HepG2 (cell line): Measurements from ENCODE around the gene SRF. TPM values are rescaled to one million over a fixed set of nuclear protein-coding genes. Genes with fewer than 3 reads are reported as not detected.

Experiments used
- ATAC-seq: fragments of 200-7000 bp; cut with Tn5 transposase; 3 replicates; pipeline ENCODE4 v1.9.1; 2020; ENCODE audit warnings: mild to moderate bottlenecking, moderate library complexity
- BruUV-seq: library from RNA; stranded (reverse); fragments of 400-500 nt; replicated peaks from 2 replicates; lab custom pipeline; 2021; lab: Mats Ljungman, UMichigan
- CTCF ChIA-PET: fragments of 300-600 bp; formaldehyde crosslinking; extraction: SDS; loops from one replicate; lab custom pipeline; 2021; ENCODE audit warnings: low total read pairs, inconsistent platforms, low intra/inter-chr PET ratio; lab: Yijun Ruan, JAX
- POLR2A ChIA-PET: fragments of 350-600 bp; sonication (Branson Sonifier 250); formaldehyde crosslinking; loops from one replicate; lab custom pipeline; 2020; ENCODE audit warnings: antibody characterized with exemption, inconsistent platforms; lab: Yijun Ruan, JAX
- DNase-seq: peaks from one replicate; pipeline ENCODE4 v3.0.0-alpha.2; 2015; ENCODE audit warnings: low spot score
- FAIRE-seq: peaks from 3 replicates; lab custom pipeline; 2011; peaks lifted over from hg19 to GRCh38; lab: Jason Lieb, UNC
- H2AFZ ChIP-seq: one replicate; pipeline ENCODE4 v1.6.1; 2011; ENCODE audit warnings: low read length, inconsistent platforms
- H3K27ac ChIP-seq: fragments of 300-600 bp; 3 replicates; pipeline ENCODE4 v1.8.0; 2011; ENCODE audit warnings: mixed run types, mild to moderate bottlenecking, mixed read lengths, low read length, inconsistent platforms; ENCODE audit not compliant: insufficient read depth; ENCODE audit errors: extremely low read length
- H3K27me3 ChIP-seq, 2 experiments: fragments of 200-600 bp in 1 of 2; 2 replicates in 1 of 2; 3 replicates in 1 of 2; pipeline versions ENCODE4 v1.6.0 to v1.8.0; 2011; ENCODE audit warnings: low read length in 2 of 2, mild to moderate bottlenecking in 2 of 2, moderate library complexity in 2 of 2, inconsistent platforms in 1 of 2; ENCODE audit not compliant: insufficient read depth in 2 of 2, control insufficient read depth in 1 of 2
- H3K36me3 ChIP-seq, 2 experiments: fragments of 200-600 bp in 1 of 2; replicated peaks in 1 of 2; 2 replicates in 1 of 2; 3 replicates in 1 of 2; pipeline versions ENCODE4 v1.5.1 to v1.8.0; 2011; ENCODE audit warnings: low read length in 2 of 2, inconsistent platforms in 1 of 2; ENCODE audit not compliant: insufficient read depth in 2 of 2, control insufficient read depth in 1 of 2
- H3K4me1 ChIP-seq: 2 replicates; pipeline ENCODE4 v1.5.1; 2012; ENCODE audit warnings: low read length, inconsistent platforms; ENCODE audit not compliant: insufficient read depth
- H3K4me2 ChIP-seq: 2 replicates; pipeline ENCODE4 v1.6.0; 2011; ENCODE audit warnings: low read depth, low read length, inconsistent platforms
- H3K4me3 ChIP-seq, 3 experiments: fragments of 200-600 bp in 1 of 3; sonication (generic), shearing (Covaris generic) in 1 of 3; replicated peaks in 1 of 3; 2 replicates each; pipeline ENCODE4 v1.5.1; 2011 to 2016; ENCODE audit warnings: low read length in 3 of 3, inconsistent platforms in 2 of 3, low read depth in 2 of 3, mild to moderate bottlenecking in 2 of 3, control low read depth in 1 of 3, mixed read lengths in 1 of 3; ENCODE audit not compliant: insufficient read depth in 1 of 3
- H3K79me2 ChIP-seq: one replicate; pipeline ENCODE4 v1.6.1; 2011; ENCODE audit warnings: low read length, inconsistent platforms; ENCODE audit not compliant: insufficient read depth
- H3K9ac ChIP-seq: 2 replicates; pipeline ENCODE4 v1.6.0; 2011; ENCODE audit warnings: mild to moderate bottlenecking, low read depth, low read length, inconsistent platforms; ENCODE audit not compliant: insufficient read depth
- H3K9me3 ChIP-seq: 2 replicates; pipeline ENCODE4 v1.5.1; 2012; ENCODE audit warnings: mild to moderate bottlenecking, low read length
- H4K20me1 ChIP-seq: 2 replicates; pipeline ENCODE4 v1.6.0; 2011; ENCODE audit warnings: inconsistent platforms, mild to moderate bottlenecking, low read length, moderate library complexity; ENCODE audit not compliant: insufficient read depth
- ADNP ChIP-seq: sonication (generic); formaldehyde crosslinking; IDR thresholded peaks from 2 replicates; pipeline ENCODE4 v1.4.0; 2020; ENCODE audit warnings: missing genetic modification reagents
- AGO2 ChIP-seq: fragments of 200-400 bp; formaldehyde crosslinking; optimal IDR thresholded peaks from 2 replicates; pipeline ENCODE3; 2017; ENCODE audit warnings: mild to moderate bottlenecking, low read depth, low read length, moderate library complexity
- CEBPB ChIP-seq: IDR thresholded peaks from 2 replicates; pipeline ENCODE4 v1.6.1; 2011; ENCODE audit warnings: low read depth, low read length, improper control_type of control experiment, borderline replicate concordance
- CREB1 ChIP-seq, 2 experiments: fragments of 450-650 bp in 1 of 2; IDR thresholded peaks; 2 replicates each; pipeline ENCODE4 v1.6.1; 2016 to 2017; ENCODE audit warnings: control low read depth in 1 of 2, mild to moderate bottlenecking in 1 of 2, missing compliant biosample characterization in 1 of 2, missing genetic modification characterization in 1 of 2
- HNRNPH1 ChIP-seq: fragments of 200-400 bp; formaldehyde crosslinking; optimal IDR thresholded peaks from 2 replicates; pipeline ENCODE3; 2017; ENCODE audit warnings: mild to moderate bottlenecking, low read depth, low read length
- RBFOX2 ChIP-seq: fragments of 200-400 bp; formaldehyde crosslinking; IDR thresholded peaks from 2 replicates; pipeline ENCODE4 v1.6.1; 2017; ENCODE audit warnings: low read depth, mild to moderate bottlenecking, low read length
- RXRB ChIP-seq: IDR thresholded peaks from 2 replicates; pipeline ENCODE4 v1.6.1; 2016; ENCODE audit warnings: borderline replicate concordance, missing genetic modification reagents, missing compliant biosample characterization
- SRSF9 ChIP-seq: fragments of 200-400 bp; formaldehyde crosslinking; IDR thresholded peaks from 2 replicates; pipeline ENCODE4 v1.6.1; 2018; ENCODE audit warnings: borderline replicate concordance, mild to moderate bottlenecking, low read depth, low read length; ENCODE audit not compliant: insufficient read depth, poor library complexity, severe bottlenecking
- ZFP36 ChIP-seq: fragments of 150-350 bp; IDR thresholded peaks from 2 replicates; pipeline ENCODE4 v1.6.1; 2018; ENCODE audit warnings: borderline replicate concordance, low read length, low read depth; ENCODE audit not compliant: partially characterized antibody
- ZNF17 ChIP-seq: sonication (generic); formaldehyde crosslinking; IDR thresholded peaks from 2 replicates; pipeline ENCODE4 v1.5.0; 2020; ENCODE audit warnings: mild to moderate bottlenecking, missing genetic modification reagents
- ZNF335 ChIP-seq: sonication (generic); formaldehyde crosslinking; IDR thresholded peaks from 2 replicates; pipeline ENCODE4 v1.4.0; 2020; ENCODE audit warnings: missing genetic modification reagents
- ZNF703 ChIP-seq: sonication (generic); formaldehyde crosslinking; IDR thresholded peaks from 2 replicates; pipeline ENCODE4 v1.5.1; 2020; ENCODE audit warnings: missing genetic modification reagents, mild to moderate bottlenecking, moderate library complexity, borderline replicate concordance
- ZSCAN21 ChIP-seq: sonication (generic); formaldehyde crosslinking; IDR thresholded peaks from 2 replicates; pipeline ENCODE4 v1.8.0; 2022; ENCODE audit warnings: mild to moderate bottlenecking, missing genetic modification reagents, moderate library complexity, borderline replicate concordance
- ZSCAN29 ChIP-seq: sonication (generic); formaldehyde crosslinking; conservative IDR thresholded peaks from 2 replicates; pipeline ENCODE4 v1.4.0; 2020; ENCODE audit warnings: mild to moderate bottlenecking, missing genetic modification reagents
- WGBS: methylation state at CpG from one replicate; pipeline ENCODE4 v1.1.6; 2017; ENCODE audit warnings: low lambda C conversion rate; 5-methylcytosine and 5-hydroxymethylcytosine counted together
- in situ Hi-C: cut with HindIII; loops from 2 replicates; pipeline ENCODE4 v1.10.0; 2017; ENCODE audit warnings: low pct_unique_long_range_greater_than_20kb; ENCODE audit not compliant: extremely low pct_ligation_motif_present
- intact Hi-C: fragments of 100-400 bp; cut with micrococcal nuclease; formaldehyde crosslinking; loops from one replicate; pipeline ENCODE4 v1.10.0; 2022; ENCODE audit not compliant: unreplicated experiment
- polyA plus RNA-seq, 8 experiments: library from polyadenylated mRNA; depleted of rRNA in 3 of 8; stranded (reverse) in 7 of 8; unstranded in 1 of 8; fragments of >200 nt; fragmentation: Illumina TruSeq in 4 of 8; extraction: Trizol in 4 of 8; gene quantifications; 2 replicates each; pipeline versions ENCODE4 v1.2.1 to v1.2.3, GENCODE V29; 2011 to 2016; ENCODE audit warnings: low read depth in 4 of 8, missing spikeins in 1 of 8, mixed read lengths in 1 of 8; ENCODE audit not compliant: insufficient read depth in 1 of 8
- total RNA-seq, 5 experiments: library from RNA; depleted of rRNA; stranded (reverse); fragments of >200 nt; fragmentation: Illumina TruSeq; extraction: Trizol; gene quantifications; 2 replicates each; pipeline ENCODE4 v1.2.3, GENCODE V29; 2016; ENCODE audit warnings: low read depth in 1 of 5
- TF ChIP-seq, protein P1 (sequence below): sonication (generic); formaldehyde crosslinking; IDR thresholded peaks from 2 replicates; pipeline ENCODE4 v1.8.1; 2022; ENCODE audit warnings: low read depth, mild to moderate bottlenecking, missing genetic modification reagents
- TF ChIP-seq, protein P2 (sequence below): sonication (generic); formaldehyde crosslinking; IDR thresholded peaks from 2 replicates; pipeline ENCODE4 v1.5.1; 2020; ENCODE audit warnings: mild to moderate bottlenecking, missing genetic modification reagents

The SRF gene
- total and polyA plus RNA-seq, 2 of the 13 experiments (the other 11 are each of a cell fraction or from before 2014, with no cell fraction given): 25.5 to 44.1 TPM

DNA sequence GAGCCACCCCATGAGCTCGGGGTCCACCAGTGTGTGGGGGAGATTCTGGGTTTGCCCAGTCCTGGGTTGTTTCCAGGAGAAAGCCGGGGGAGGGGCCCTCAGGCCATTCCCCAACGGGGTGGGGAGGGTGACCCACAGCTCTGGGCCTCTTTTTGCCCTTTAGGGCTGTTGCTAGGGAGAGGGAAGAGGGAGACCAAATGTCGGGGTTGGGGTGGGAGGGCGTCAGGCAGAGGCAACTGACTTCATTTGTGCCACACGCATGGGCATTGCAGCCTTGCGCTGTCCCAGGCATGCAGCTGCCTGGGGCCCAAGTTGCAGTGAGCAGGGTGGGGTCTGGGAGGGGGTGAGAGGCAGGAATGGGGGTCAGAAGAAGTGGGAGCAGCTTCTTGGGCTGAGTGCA lies 9.0 kb downstream of the SRF start:
- BruUV-seq: no TSS peak
- no peak for ATAC-seq
- no peaks in the 10 kb centered on the region for H3K9me3 ChIP-seq
- H3K9ac ChIP-seq: no peak overlapping the region
- no peak overlapping the region for H3K4me3 ChIP-seq
- ChIA-PET CTCF (no interaction called here), POLR2A (interaction anchor here (0.7 to 1.5 kb wide), 2 partner anchors 9 to 121 kb away, joined by 3 to 4 read pairs; partner anchors contain the start of genes KLC4, MRPL2 and SRF)
- H4K20me1 ChIP-seq: peaks cover 9% of the 10 kb centered on the region
- in situ Hi-C loops: no loop called here
- TF ChIP-seq SRSF9 (no peak), CREB1 (IDR thresholded peaks at IDR 0.05) (no peak), CREB1 (CRISPR knock-in tag; IDR thresholded peaks at IDR 0.05) (no peak), RXRB (no peak), ZFP36 (no peak), ADNP (CRISPR knock-in tag) (no peak), ZNF703 (CRISPR knock-in tag) (no peak), ZSCAN21 (CRISPR knock-in tag) (no peak), ZNF335 (CRISPR knock-in tag) (no peak), ZSCAN29 (CRISPR knock-in tag) (no peak), CEBPB (no peak), RBFOX2 (0 out of 2 replicates have a peak, but pooled peaks have one; percentile 21), ZNF17 (no peak), HNRNPH1 (no peak), AGO2 (peak; percentile 13)
- TF ChIP-seq, protein P1, sequence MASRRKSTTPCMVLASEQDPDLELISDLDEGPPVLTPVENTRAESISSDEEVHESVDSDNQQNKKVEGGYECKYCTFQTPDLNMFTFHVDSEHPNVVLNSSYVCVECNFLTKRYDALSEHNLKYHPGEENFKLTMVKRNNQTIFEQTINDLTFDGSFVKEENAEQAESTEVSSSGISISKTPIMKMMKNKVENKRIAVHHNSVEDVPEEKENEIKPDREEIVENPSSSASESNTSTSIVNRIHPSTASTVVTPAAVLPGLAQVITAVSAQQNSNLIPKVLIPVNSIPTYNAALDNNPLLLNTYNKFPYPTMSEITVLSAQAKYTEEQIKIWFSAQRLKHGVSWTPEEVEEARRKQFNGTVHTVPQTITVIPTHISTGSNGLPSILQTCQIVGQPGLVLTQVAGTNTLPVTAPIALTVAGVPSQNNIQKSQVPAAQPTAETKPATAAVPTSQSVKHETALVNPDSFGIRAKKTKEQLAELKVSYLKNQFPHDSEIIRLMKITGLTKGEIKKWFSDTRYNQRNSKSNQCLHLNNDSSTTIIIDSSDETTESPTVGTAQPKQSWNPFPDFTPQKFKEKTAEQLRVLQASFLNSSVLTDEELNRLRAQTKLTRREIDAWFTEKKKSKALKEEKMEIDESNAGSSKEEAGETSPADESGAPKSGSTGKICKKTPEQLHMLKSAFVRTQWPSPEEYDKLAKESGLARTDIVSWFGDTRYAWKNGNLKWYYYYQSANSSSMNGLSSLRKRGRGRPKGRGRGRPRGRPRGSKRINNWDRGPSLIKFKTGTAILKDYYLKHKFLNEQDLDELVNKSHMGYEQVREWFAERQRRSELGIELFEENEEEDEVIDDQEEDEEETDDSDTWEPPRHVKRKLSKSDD (CRISPR knock-in tag): no peak
- TF ChIP-seq, protein P2, sequence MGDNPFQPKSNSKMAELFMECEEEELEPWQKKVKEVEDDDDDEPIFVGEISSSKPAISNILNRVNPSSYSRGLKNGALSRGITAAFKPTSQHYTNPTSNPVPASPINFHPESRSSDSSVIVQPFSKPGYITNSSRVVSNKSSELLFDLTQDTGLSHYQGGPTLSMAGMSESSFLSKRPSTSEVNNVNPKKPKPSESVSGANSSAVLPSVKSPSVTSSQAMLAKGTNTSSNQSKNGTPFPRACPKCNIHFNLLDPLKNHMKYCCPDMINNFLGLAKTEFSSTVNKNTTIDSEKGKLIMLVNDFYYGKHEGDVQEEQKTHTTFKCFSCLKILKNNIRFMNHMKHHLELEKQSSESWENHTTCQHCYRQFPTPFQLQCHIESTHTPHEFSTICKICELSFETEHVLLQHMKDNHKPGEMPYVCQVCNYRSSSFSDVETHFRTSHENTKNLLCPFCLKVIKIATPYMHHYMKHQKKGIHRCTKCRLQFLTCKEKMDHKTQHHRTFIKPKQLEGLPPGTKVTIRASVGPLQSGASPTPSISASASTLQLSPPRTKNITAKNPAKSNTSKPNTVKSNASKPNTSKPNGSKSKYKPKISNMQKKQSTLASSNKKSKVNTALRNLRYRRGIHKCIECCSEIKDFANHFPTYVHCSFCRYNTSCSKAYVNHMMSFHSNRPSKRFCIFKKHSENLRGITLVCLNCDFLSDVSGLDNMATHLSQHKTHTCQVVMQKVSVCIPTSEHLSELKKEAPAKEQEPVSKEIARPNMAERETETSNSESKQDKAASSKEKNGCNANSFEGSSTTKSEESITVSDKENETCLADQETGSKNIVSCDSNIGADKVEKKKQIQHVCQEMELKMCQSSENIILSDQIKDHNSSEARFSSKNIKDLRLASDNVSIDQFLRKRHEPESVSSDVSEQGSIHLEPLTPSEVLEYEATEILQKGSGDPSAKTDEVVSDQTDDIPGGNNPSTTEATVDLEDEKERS (CRISPR knock-in tag): no peak
- intact Hi-C loops: no loop called here
- H3K36me3 ChIP-seq: peaks cover 28 to 38% of the 10 kb centered on the region in 2 experiments
- no peak for FAIRE-seq
- no peak overlapping the region for H2AFZ ChIP-seq
- H3K4me1 ChIP-seq: peaks cover 27% of the 10 kb centered on the region
- peaks cover 9% of the 10 kb centered on the region for H3K79me2 ChIP-seq
- WGBS: 81% methylated on average over 7 of the region's 7 CpGs
- no peak overlapping the region for H3K4me2 ChIP-seq
- no peaks in the 10 kb centered on the region; a peak in 1 of 5 replicates for H3K27me3 ChIP-seq
- DNase-seq: no peak
- H3K27ac ChIP-seq: no peak overlapping the region
